ENCODE measurements around the gene SORCS2.

Gene SORCS2

DNA sequence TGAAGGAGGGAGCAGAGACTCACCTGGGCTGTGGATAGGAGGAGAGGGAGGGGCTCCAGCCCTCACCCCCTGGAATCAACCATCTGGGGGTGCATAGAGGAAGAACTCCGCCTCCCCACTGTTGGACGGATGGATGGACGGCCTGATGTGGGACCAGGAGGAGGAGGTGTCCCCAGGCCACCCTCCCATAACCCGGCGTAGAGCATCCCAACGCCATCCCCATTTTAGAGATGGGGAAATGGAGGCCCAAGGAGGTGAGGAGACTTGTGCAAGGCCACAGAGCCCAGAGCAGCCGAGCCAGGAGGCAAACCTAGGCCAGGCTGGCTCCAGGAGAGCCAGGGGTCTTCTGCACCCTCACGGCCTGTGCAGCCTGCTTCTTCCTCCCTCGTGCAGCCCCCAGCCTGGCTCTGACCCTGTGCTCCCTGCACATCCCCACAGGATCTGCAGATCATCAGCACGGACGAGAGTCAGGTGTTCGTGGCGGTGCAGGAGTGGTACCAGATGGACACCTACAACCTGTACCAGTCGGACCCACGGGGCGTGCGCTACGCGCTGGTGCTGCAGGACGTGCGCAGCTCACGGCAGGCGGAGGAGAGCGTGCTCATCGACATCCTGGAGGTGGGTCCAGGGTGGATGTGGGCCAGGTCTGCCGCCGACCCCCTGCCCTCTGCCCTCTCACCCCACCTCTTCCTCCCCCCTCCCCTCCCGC lies 483.4 kb downstream of the SORCS2 start:
- no peak overlapping the region for H2AFZ ChIP-seq (ENCODE audit: low read depth, low read length)
- no peaks in the 10 kb centered on the region for H3K79me2 ChIP-seq (ENCODE audit: insufficient read depth, low read length)
- no peak overlapping the region for H3K27ac ChIP-seq (ENCODE audit: low read length)
- ATAC-seq (ENCODE audit: insufficient read depth, low read depth) (no peak), DNase-seq (no peak)
- peaks cover under 1% of the 10 kb centered on the region for H3K27me3 ChIP-seq (ENCODE audit: insufficient read depth, low read length, poor library complexity)
- no peak overlapping the region for H3K4me3 ChIP-seq (ENCODE audit: low read depth in 1 of 2, low read length in 2 of 2)
- H3K4me2 ChIP-seq (ENCODE audit: insufficient read depth, low read length): no peak overlapping the region
- TF ChIP-seq, protein P1, sequence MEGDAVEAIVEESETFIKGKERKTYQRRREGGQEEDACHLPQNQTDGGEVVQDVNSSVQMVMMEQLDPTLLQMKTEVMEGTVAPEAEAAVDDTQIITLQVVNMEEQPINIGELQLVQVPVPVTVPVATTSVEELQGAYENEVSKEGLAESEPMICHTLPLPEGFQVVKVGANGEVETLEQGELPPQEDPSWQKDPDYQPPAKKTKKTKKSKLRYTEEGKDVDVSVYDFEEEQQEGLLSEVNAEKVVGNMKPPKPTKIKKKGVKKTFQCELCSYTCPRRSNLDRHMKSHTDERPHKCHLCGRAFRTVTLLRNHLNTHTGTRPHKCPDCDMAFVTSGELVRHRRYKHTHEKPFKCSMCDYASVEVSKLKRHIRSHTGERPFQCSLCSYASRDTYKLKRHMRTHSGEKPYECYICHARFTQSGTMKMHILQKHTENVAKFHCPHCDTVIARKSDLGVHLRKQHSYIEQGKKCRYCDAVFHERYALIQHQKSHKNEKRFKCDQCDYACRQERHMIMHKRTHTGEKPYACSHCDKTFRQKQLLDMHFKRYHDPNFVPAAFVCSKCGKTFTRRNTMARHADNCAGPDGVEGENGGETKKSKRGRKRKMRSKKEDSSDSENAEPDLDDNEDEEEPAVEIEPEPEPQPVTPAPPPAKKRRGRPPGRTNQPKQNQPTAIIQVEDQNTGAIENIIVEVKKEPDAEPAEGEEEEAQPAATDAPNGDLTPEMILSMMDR (IDR thresholded peaks at IDR 0.05; ENCODE audit: borderline replicate concordance, extremely low read depth, low read length, poor library complexity, severe bottlenecking): no peak
- no peak for TF ChIP-seq EZH2 (IDR thresholded peaks at IDR 0.05; ENCODE audit: borderline replicate concordance, low read depth, low read length, severe bottlenecking)
- no peaks in the 10 kb centered on the region for H3K36me3 ChIP-seq (ENCODE audit: insufficient read depth, low read length)
- H3K9ac ChIP-seq (ENCODE audit: low read depth, low read length): no peak overlapping the region
- H4K20me1 ChIP-seq (ENCODE audit: insufficient read depth, low read length): no peaks in the 10 kb centered on the region
- no peaks in the 10 kb centered on the region for H3K9me3 ChIP-seq (ENCODE audit: insufficient read depth, low read length, severe bottlenecking)
- H3K4me1 ChIP-seq (ENCODE audit: insufficient read depth, low read length): no peaks in the 10 kb centered on the region

DNA sequence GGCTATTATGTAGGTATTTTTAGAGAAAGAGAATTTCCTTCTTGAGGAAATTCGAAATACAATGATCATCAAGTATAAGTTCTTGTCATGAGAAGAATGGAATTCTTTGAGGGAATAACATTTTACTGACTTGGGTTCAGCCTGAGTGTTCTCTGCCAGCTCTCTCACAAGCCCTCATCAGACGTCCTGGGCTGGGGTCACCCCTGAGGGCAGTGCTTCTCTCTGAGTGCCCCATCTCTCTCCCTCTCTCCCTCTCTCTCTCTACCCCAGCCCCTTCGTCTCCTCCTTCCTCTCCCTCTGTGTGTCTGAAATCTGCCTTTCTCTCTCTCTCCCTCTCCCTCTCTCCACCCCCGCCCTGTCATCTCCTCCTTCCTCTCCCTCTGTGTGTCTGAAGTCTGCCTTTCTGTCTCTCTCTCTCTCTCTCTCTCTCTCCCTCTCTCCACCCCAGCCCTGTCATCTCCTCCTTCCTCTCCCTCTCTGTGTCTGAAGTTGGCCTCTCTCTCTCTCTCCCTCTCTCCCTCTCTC lies 484.1 kb downstream of the SORCS2 start:
- DNase-seq (no peak), ATAC-seq (ENCODE audit: insufficient read depth, low read depth) (peak; percentile 44; the same call in 1 of the 3 replicates)
- Histone ChIP-seq H3K4me3 (ENCODE audit: low read depth in 1 of 2, low read length in 2 of 2) (no peak overlapping the region), H2AFZ (ENCODE audit: low read depth, low read length) (no peak overlapping the region), H4K20me1 (ENCODE audit: insufficient read depth, low read length) (no peaks in the 10 kb centered on the region), H3K9me3 (ENCODE audit: insufficient read depth, low read length, severe bottlenecking) (no peaks in the 10 kb centered on the region), H3K27me3 (ENCODE audit: insufficient read depth, low read length, poor library complexity) (peaks cover under 1% of the 10 kb centered on the region), H3K4me2 (ENCODE audit: insufficient read depth, low read length) (no peak overlapping the region), H3K27ac (ENCODE audit: low read length) (no peak overlapping the region), H3K4me1 (ENCODE audit: insufficient read depth, low read length) (no peaks in the 10 kb centered on the region), H3K36me3 (ENCODE audit: insufficient read depth, low read length) (no peaks in the 10 kb centered on the region), H3K79me2 (ENCODE audit: insufficient read depth, low read length) (no peaks in the 10 kb centered on the region), H3K9ac (ENCODE audit: low read depth, low read length) (no peak overlapping the region)
- TF ChIP-seq EZH2 (IDR thresholded peaks at IDR 0.05; ENCODE audit: borderline replicate concordance, low read depth, low read length, severe bottlenecking): no peak
- TF ChIP-seq, protein P1 (IDR thresholded peaks at IDR 0.05; ENCODE audit: borderline replicate concordance, extremely low read depth, low read length, poor library complexity, severe bottlenecking): no peak

DNA sequence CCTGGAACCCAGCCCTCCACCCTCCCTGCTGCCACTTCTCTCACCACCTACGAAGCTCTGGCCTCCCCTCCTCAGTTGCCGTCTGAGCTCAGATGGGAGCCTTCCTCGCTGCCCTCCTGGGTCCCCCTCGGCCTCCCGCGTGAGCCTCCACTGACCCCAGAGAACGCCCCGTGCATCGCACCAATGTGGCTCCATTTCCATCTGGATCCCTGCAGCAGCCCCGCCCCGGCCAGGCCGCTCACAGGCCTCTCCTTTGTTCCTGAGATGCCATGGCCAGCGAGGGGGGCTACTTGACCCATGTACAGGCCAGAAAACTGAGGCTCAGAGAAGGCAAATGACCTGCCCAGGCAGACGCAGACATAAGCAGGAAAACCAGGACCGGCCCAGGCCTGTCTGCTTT lies 484.7 kb downstream of the SORCS2 start:
- no peak for ATAC-seq (ENCODE audit: insufficient read depth, low read depth)
- Histone ChIP-seq H3K27ac (ENCODE audit: low read length) (no peak overlapping the region), H3K4me1 (ENCODE audit: insufficient read depth, low read length) (no peaks in the 10 kb centered on the region)

More for the DNA sequence above, 484.7 kb downstream of the SORCS2 start:
- Histone ChIP-seq H3K4me3 (ENCODE audit: low read depth in 1 of 2, low read length in 2 of 2) (no peak overlapping the region), H3K36me3 (ENCODE audit: insufficient read depth, low read length) (no peaks in the 10 kb centered on the region), H3K9ac (ENCODE audit: low read depth, low read length) (no peak overlapping the region), H4K20me1 (ENCODE audit: insufficient read depth, low read length) (no peaks in the 10 kb centered on the region), H2AFZ (ENCODE audit: low read depth, low read length) (no peak overlapping the region), H3K27me3 (ENCODE audit: insufficient read depth, low read length, poor library complexity) (peaks cover 3% of the 10 kb centered on the region), H3K79me2 (ENCODE audit: insufficient read depth, low read length) (no peaks in the 10 kb centered on the region), H3K9me3 (ENCODE audit: insufficient read depth, low read length, severe bottlenecking) (no peaks in the 10 kb centered on the region), H3K4me2 (ENCODE audit: insufficient read depth, low read length) (no peak overlapping the region)
- TF ChIP-seq, protein P1 (IDR thresholded peaks at IDR 0.05; ENCODE audit: borderline replicate concordance, extremely low read depth, low read length, poor library complexity, severe bottlenecking): no peak
- no peak for TF ChIP-seq EZH2 (IDR thresholded peaks at IDR 0.05; ENCODE audit: borderline replicate concordance, low read depth, low read length, severe bottlenecking)
- no peak for DNase-seq
